HCT116 (cell line): ENCODE results near the gene SLC47A2. TPM values are rescaled to one million over a fixed set of nuclear protein-coding genes. Genes with fewer than 3 reads are reported as not detected.

Experiments used
- ATAC-seq: fragments of 200-7000 bp; cut with Tn5 transposase; 2 replicates; pipeline ENCODE4 v1.9.1; 2020; ENCODE audit warnings: mild to moderate bottlenecking, moderate library complexity
- BruUV-seq: library from RNA; stranded (reverse); fragments of 400-500 nt; replicated peaks from 2 replicates; lab custom pipeline; 2021; lab: Mats Ljungman, UMichigan
- CTCF ChIA-PET: fragments of 300-600 bp; sonication (Branson Sonifier 250); formaldehyde crosslinking; loops from one replicate; lab custom pipeline; 2021; ENCODE audit warnings: antibody characterized with exemption; lab: Charles Lee
- POLR2A ChIA-PET: fragments of 300-600, 350-600 bp; sonication (Branson Sonifier 250); formaldehyde crosslinking; loops from one replicate; lab custom pipeline; 2021; ENCODE audit warnings: antibody characterized with exemption; lab: Charles Lee
- RAD21 ChIA-PET, 2 experiments: fragments of 300-600 bp; sonication (Branson Sonifier 250); formaldehyde crosslinking; loops; one replicate each; lab custom pipeline; 2023; ENCODE audit warnings: low total read pairs in 2 of 2; ENCODE audit not compliant: uncharacterized antibody in 2 of 2, unreplicated experiment in 2 of 2, low non-redundant PET in 1 of 2; lab: Charles Lee
- DNase-seq: peaks from one replicate; pipeline ENCODE4 v3.0.0-alpha.2; 2010; ENCODE audit warnings: low read depth, low spot score
- H2AFZ ChIP-seq: fragments of 200-600 bp; shearing (Covaris generic), sonication (generic); 2 replicates; pipeline ENCODE4 v1.6.1; 2017; ENCODE audit warnings: low read depth, mixed run types, mixed read lengths, antibody characterized with exemption, low read length; ENCODE audit not compliant: poor library complexity, severe bottlenecking
- H3K27ac ChIP-seq: 2 replicates; pipeline ENCODE4 v1.5.1; 2012; ENCODE audit warnings: low read depth, low read length
- H3K27me3 ChIP-seq: fragments of 200-600 bp; sonication (generic); 2 replicates; pipeline ENCODE4 v1.6.1; 2016; ENCODE audit warnings: mixed run types, low read length, mixed read lengths; ENCODE audit not compliant: insufficient read depth
- H3K36me3 ChIP-seq, 2 experiments: fragments of 200-500 bp in 1 of 2; fragments of 200-600 bp in 1 of 2; sonication (Bioruptor generic) in 1 of 2; sonication (generic) in 1 of 2; 2 replicates each; pipeline versions ENCODE4 v1.5.1 to v1.6.1; 2014 to 2016; ENCODE audit warnings: low read length in 2 of 2, inconsistent platforms in 1 of 2, mixed read lengths in 1 of 2, mixed run types in 1 of 2; ENCODE audit not compliant: insufficient read depth in 2 of 2, control insufficient read depth in 1 of 2
- H3K4me1 ChIP-seq, 2 experiments: fragments of 200-600 bp in 1 of 2; sonication (generic) in 1 of 2; 2 replicates each; pipeline versions ENCODE4 v1.5.1 to v1.6.1; 2012 to 2017; ENCODE audit warnings: low read length in 2 of 2, inconsistent platforms in 1 of 2, mild to moderate bottlenecking in 1 of 2, mixed read lengths in 1 of 2, mixed run types in 1 of 2, moderate library complexity in 1 of 2; ENCODE audit not compliant: insufficient read depth in 2 of 2, control insufficient read depth in 1 of 2
- H3K4me2 ChIP-seq: fragments of 200-600 bp; sonication (generic); 2 replicates; pipeline ENCODE4 v1.6.1; 2017; ENCODE audit warnings: mixed run types, low read length, mixed read lengths
- H3K4me3 ChIP-seq, 2 experiments: fragments of 200-600 bp in 1 of 2; sonication (generic) in 1 of 2; replicated peaks in 1 of 2; 2 replicates each; pipeline ENCODE4 v1.5.1; 2011 to 2016; ENCODE audit warnings: low read length in 2 of 2, control low read depth in 1 of 2, low read depth in 1 of 2, mild to moderate bottlenecking in 1 of 2, mixed read lengths in 1 of 2, mixed run types in 1 of 2
- H3K79me2 ChIP-seq: fragments of 200-600 bp; sonication (generic); 2 replicates; pipeline ENCODE4 v1.6.1; 2017; ENCODE audit warnings: mild to moderate bottlenecking, mixed run types, low read length, moderate library complexity, mixed read lengths; ENCODE audit not compliant: insufficient read depth
- H3K9ac ChIP-seq: fragments of 200-600 bp; sonication (generic); 2 replicates; pipeline ENCODE4 v1.6.1; 2016; ENCODE audit warnings: low read length, mixed read lengths
- H3K9me2 ChIP-seq: fragments of 200-600 bp; sonication (generic), shearing (Covaris generic); 2 replicates; pipeline ENCODE4 v1.6.1; 2017; ENCODE audit warnings: mixed run types, mild to moderate bottlenecking, moderate library complexity; ENCODE audit not compliant: insufficient read depth
- H3K9me3 ChIP-seq, 2 experiments: fragments of 200-500 bp in 1 of 2; fragments of 200-600 bp in 1 of 2; sonication (Bioruptor generic) in 1 of 2; sonication (generic) in 1 of 2; 2 replicates each; pipeline ENCODE4 v1.6.1; 2014 to 2017; ENCODE audit warnings: low read length in 2 of 2, mixed read lengths in 2 of 2, inconsistent platforms in 1 of 2, low read depth in 1 of 2, mild to moderate bottlenecking in 1 of 2, mixed run types in 1 of 2, moderate library complexity in 1 of 2; ENCODE audit not compliant: control insufficient read depth in 1 of 2, insufficient read depth in 1 of 2
- H4K20me1 ChIP-seq: fragments of 200-600 bp; sonication (generic), shearing (Covaris generic); 2 replicates; pipeline ENCODE4 v1.6.1; 2017; ENCODE audit warnings: mixed run types, mild to moderate bottlenecking, moderate library complexity; ENCODE audit not compliant: insufficient read depth
- CEBPB ChIP-seq: IDR thresholded peaks from 2 replicates; pipeline ENCODE4 v1.6.1; 2012; ENCODE audit warnings: low read depth
- ELF1 ChIP-seq: IDR thresholded peaks from 2 replicates; pipeline ENCODE4 v1.6.1; 2012; ENCODE audit warnings: low read depth, borderline replicate concordance
- EZH2phosphoT487 ChIP-seq: fragments of 200-600 bp; IDR thresholded peaks from 2 replicates; pipeline ENCODE4 v1.6.1; 2018; ENCODE audit warnings: antibody characterized with exemption, borderline replicate concordance
- POLR2A ChIP-seq: IDR thresholded peaks from 2 replicates; pipeline ENCODE4 v1.7.0; 2011; ENCODE audit warnings: borderline replicate concordance; ENCODE audit not compliant: insufficient read depth, insufficient read length; ENCODE audit errors: extremely low read depth
- POLR2AphosphoS5 ChIP-seq: IDR thresholded peaks from 2 replicates; pipeline ENCODE4 v1.6.1; 2011; ENCODE audit warnings: mild to moderate bottlenecking, low read depth, low read length, moderate library complexity
- RAD21 ChIP-seq: IDR thresholded peaks from 2 replicates; pipeline ENCODE4 v1.6.1; 2012; ENCODE audit warnings: low read depth, mild to moderate bottlenecking
- REST ChIP-seq: IDR thresholded peaks from 2 replicates; pipeline ENCODE4 v1.6.1; 2012; ENCODE audit warnings: low read depth
- SIN3A ChIP-seq: IDR thresholded peaks from 2 replicates; pipeline ENCODE4 v1.6.1; 2012; ENCODE audit warnings: low read depth
- SRF ChIP-seq: IDR thresholded peaks from 2 replicates; pipeline ENCODE4 v1.6.1; 2012; ENCODE audit warnings: low read depth
- YY1 ChIP-seq: IDR thresholded peaks from 2 replicates; pipeline ENCODE4 v1.6.1; 2011; ENCODE audit warnings: low read length, low read depth, moderate library complexity, mild to moderate bottlenecking; ENCODE audit not compliant: insufficient replicate concordance; ENCODE audit errors: extremely low read depth
- ZNF274 ChIP-seq: fragments of 200-500 bp; sonication (Bioruptor generic); IDR thresholded peaks from 2 replicates; pipeline ENCODE4 v1.6.1; 2014; ENCODE audit warnings: mild to moderate bottlenecking, low read depth, low read length, inconsistent platforms
- intact Hi-C: fragments of 100-400 bp; cut with micrococcal nuclease; formaldehyde crosslinking; loops from 2 replicates; pipeline ENCODE4 v1.10.0; 2022
- total RNA-seq: library from RNA; stranded (reverse); gene quantifications from one replicate; pipeline ENCODE4 v1.2.1, GENCODE V29; 2021; ENCODE audit not compliant: unreplicated experiment
- TF ChIP-seq, protein P1 (sequence below): IDR thresholded peaks from 2 replicates; pipeline ENCODE4 v1.6.1; 2011; ENCODE audit warnings: mild to moderate bottlenecking, low read length, moderate library complexity; ENCODE audit not compliant: insufficient replicate concordance; ENCODE audit errors: extremely low read depth

SLC47A2 gene
- total RNA-seq, 1 experiment from 2014 or later = not detected

DNA sequence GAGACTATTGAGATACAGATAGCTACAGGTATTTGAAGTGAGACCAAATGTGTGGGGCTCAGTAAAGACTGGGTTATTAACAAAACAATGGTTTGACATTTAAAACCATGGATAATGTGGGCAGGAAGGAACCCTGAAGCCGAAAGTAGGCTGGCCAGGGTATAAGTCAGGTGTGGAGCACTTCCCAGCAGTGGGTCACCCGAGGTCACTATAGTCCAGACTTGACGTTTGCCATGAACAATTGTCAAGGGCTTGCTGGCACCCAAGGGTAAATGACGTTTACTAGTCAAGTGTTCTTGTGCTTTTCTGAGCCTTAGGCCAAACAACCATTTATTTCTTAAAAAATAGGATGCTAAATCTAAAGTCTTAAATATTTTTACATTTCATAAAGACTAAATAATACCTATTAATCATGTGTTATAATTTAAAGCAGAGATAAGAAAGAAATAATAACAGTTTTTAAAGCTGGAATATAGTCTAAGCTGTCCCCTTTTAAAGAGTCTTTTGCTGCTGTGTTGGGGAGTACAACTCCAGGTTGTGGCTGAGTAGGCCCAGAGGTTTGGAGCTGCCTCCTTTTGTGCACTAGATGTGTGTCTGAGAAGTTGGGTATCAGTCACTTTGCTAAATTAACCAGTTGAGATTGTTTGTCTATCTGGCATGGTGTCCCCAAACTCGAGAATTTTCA is 52.1 kb downstream of the SLC47A2 start:
- H3K4me1 ChIP-seq = no peaks in the 10 kb centered on the region
- intact Hi-C loops = no loop called here
- TF ChIP-seq POLR2AphosphoS5 (no peak), YY1 (no peak), POLR2A (no peak), ZNF274 (no peak), SIN3A (no peak), EZH2phosphoT487 (no peak), SRF (no peak), REST (no peak), CEBPB (no peak), ELF1 (no peak), RAD21 (no peak)
- TF ChIP-seq, protein P1, sequence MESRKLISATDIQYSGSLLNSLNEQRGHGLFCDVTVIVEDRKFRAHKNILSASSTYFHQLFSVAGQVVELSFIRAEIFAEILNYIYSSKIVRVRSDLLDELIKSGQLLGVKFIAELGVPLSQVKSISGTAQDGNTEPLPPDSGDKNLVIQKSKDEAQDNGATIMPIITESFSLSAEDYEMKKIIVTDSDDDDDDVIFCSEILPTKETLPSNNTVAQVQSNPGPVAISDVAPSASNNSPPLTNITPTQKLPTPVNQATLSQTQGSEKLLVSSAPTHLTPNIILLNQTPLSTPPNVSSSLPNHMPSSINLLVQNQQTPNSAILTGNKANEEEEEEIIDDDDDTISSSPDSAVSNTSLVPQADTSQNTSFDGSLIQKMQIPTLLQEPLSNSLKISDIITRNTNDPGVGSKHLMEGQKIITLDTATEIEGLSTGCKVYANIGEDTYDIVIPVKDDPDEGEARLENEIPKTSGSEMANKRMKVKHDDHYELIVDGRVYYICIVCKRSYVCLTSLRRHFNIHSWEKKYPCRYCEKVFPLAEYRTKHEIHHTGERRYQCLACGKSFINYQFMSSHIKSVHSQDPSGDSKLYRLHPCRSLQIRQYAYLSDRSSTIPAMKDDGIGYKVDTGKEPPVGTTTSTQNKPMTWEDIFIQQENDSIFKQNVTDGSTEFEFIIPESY = no peak
- no peak for ATAC-seq
- H3K9ac ChIP-seq = no peak overlapping the region
- H3K27ac ChIP-seq = no peak overlapping the region
- no peaks in the 10 kb centered on the region for H3K9me2 ChIP-seq
- no peaks in the 10 kb centered on the region for H3K9me3 ChIP-seq
- no TSS peak for BruUV-seq
- H2AFZ ChIP-seq = no peak overlapping the region
- H3K79me2 ChIP-seq = no peaks in the 10 kb centered on the region; the same call in 1 of the 2 replicates
- H3K36me3 ChIP-seq = peaks cover 19 to 26% of the 10 kb centered on the region in 2 experiments; a peak in 3 of 4 replicates
- H4K20me1 ChIP-seq = no peaks in the 10 kb centered on the region
- H3K4me2 ChIP-seq = no peak overlapping the region
- RAD21 ChIA-PET = no interaction called here
- CTCF ChIA-PET = no interaction called here
- POLR2A ChIA-PET = no interaction called here
- no peak for DNase-seq
- no peaks in the 10 kb centered on the region for H3K27me3 ChIP-seq
- H3K4me3 ChIP-seq = no peak overlapping the region
